Activated CD4-positive, alpha-beta T cell treated with anti-CD3 and anti-CD28 coated beads for 36 hours (primary cell): ENCODE measurements around the gene C1orf53. TPM values are rescaled to one million over a fixed set of nuclear protein-coding genes. Genes with fewer than 3 reads are reported as not detected.

Experiments
- ATAC-seq: fragments of 200-7000 bp; cut with Tn5 transposase; one replicate; pipeline ENCODE4 v1.10.0; 2021; ENCODE audit warnings: mild to moderate bottlenecking, moderate library complexity
- CTCF ChIA-PET: fragments of 350-600 bp; sonication (Branson Sonifier 250); formaldehyde crosslinking; loops from one replicate; lab custom pipeline; 2021; ENCODE audit warnings: antibody characterized with exemption; lab: Charles Lee
- POLR2A ChIA-PET: fragments of 350-600 bp; sonication (Branson Sonifier 250); formaldehyde crosslinking; loops from one replicate; lab custom pipeline; 2021; ENCODE audit warnings: antibody characterized with exemption, inconsistent platforms; lab: Charles Lee
- DNase-seq: peaks from one replicate; pipeline ENCODE4 v3.0.0-alpha.2; 2020
- H3K27ac Mint-ChIP-seq: one replicate; pipeline ENCODE4 v1.8.0; 2021; ENCODE audit warnings: mixed read lengths
- H3K27me3 Mint-ChIP-seq: one replicate; pipeline ENCODE4 v1.8.0; 2021; ENCODE audit warnings: mixed read lengths
- H3K36me3 Mint-ChIP-seq: one replicate; pipeline ENCODE4 v1.8.0; 2021; ENCODE audit warnings: low read depth, mixed read lengths
- H3K4me1 Mint-ChIP-seq: one replicate; pipeline ENCODE4 v1.8.0; 2021; ENCODE audit warnings: mixed read lengths
- H3K4me3 Mint-ChIP-seq: one replicate; pipeline ENCODE4 v1.8.0; 2021; ENCODE audit warnings: mild to moderate bottlenecking, moderate library complexity, mixed read lengths
- H3K9me3 Mint-ChIP-seq: one replicate; pipeline ENCODE4 v1.8.0; 2021; ENCODE audit warnings: low read depth, mixed read lengths
- intact Hi-C, 2 experiments: fragments of 100-400 bp; cut with DNase I in 1 of 2; cut with micrococcal nuclease in 1 of 2; formaldehyde crosslinking; loops; one replicate each; pipeline versions ENCODE4 v1.14.2 to v1.15.1; 2022 to 2024; cut with DNase I, micrococcal nuclease
- total RNA-seq, 2 experiments: library from RNA; stranded (reverse); gene quantifications; one replicate each; pipeline ENCODE4 v1.2.3, GENCODE V29; 2021

Gene C1orf53
- total RNA-seq, 2 experiments from 2014 or later = 0.66 TPM; not detected in 1

- no peak for DNase-seq
- Mint-ChIP-seq H3K36me3 (no peaks in the 10 kb centered on the region), H3K27me3 (peaks cover 94% of the 10 kb centered on the region), H3K4me3 (no peak overlapping the region), H3K27ac (no peak overlapping the region), H3K4me1 (peaks cover 73% of the 10 kb centered on the region), H3K9me3 (no peaks in the 10 kb centered on the region)
- no peak for ATAC-seq
- intact Hi-C loops = loop anchor here in 1 of 2 experiments (10.0 kb wide), 1 partner anchor 770 kb away; no protein-coding TSS in a partner anchor
- ChIA-PET CTCF (interaction anchor here (0.6 to 2.6 kb wide), 10 partner anchors 8 to 1231 kb away, joined by 3 to 16 read pairs (median 4); no protein-coding TSS in a partner anchor), POLR2A (interaction anchor here (1.0 kb wide), 1 partner anchor 12 kb away, joined by 4 read pairs; the partner anchor contains the start of gene C1orf53)
Observed at GRCh38 chr1:197914510-197914909, 12.1 kb downstream of the C1orf53 start.

- Mint-ChIP-seq H3K4me1 (peaks cover 73% of the 10 kb centered on the region), H3K36me3 (no peaks in the 10 kb centered on the region), H3K27me3 (peaks cover 94% of the 10 kb centered on the region), H3K4me3 (peak overlapping the region; percentile 67), H3K27ac (no peak overlapping the region), H3K9me3 (no peaks in the 10 kb centered on the region)
- intact Hi-C loops = loop anchor here (5.0 to 10.0 kb wide), 3 partner anchors 242 to 769 kb away; partner anchors contain the start of gene NEK7 (in 1 of the 2)
- ChIA-PET POLR2A (no interaction called here), CTCF (interaction anchor here (0.8 to 2.6 kb wide), 10 partner anchors 9 to 396 kb away, joined by 3 to 16 read pairs (median 5); no protein-coding TSS in a partner anchor)
- DNase-seq = peak; percentile 3
- no peak for ATAC-seq
Observed at GRCh38 chr1:197915260-197915861, 12.9 kb downstream of the C1orf53 start.

- DNase-seq = peak; percentile 29
- intact Hi-C loops = loop anchor here (2.0 to 10.0 kb wide), 4 partner anchors 13 to 769 kb away; partner anchors contain the start of genes C1orf53 (in 1 of the 2) and NEK7 (in 1 of the 2)
Observed at GRCh38 chr1:197915862-197916499, 13.6 kb downstream of the C1orf53 start.

GRCh38 chr1:197916500-197916983 lies 14.1 kb downstream of the C1orf53 start:
- POLR2A ChIA-PET = interaction anchor here (0.9 kb wide), 1 partner anchor 14 kb away, joined by 3 read pairs; no protein-coding TSS in a partner anchor
- Mint-ChIP-seq H3K36me3 (no peaks in the 10 kb centered on the region), H3K9me3 (no peaks in the 10 kb centered on the region), H3K4me3 (peak overlapping the region; percentile 67), H3K27me3 (peaks cover 96% of the 10 kb centered on the region), H3K4me1 (peaks cover 73% of the 10 kb centered on the region), H3K27ac (no peak overlapping the region)
- intact Hi-C loops = loop anchor here (2.0 to 10.0 kb wide), 4 partner anchors 14 to 768 kb away; partner anchors contain the start of genes C1orf53 (in 1 of the 2) and NEK7 (in 1 of the 2)
- ATAC-seq = no peak
- DNase-seq = no peak
- CTCF ChIA-PET = interaction anchor here (0.6 to 2.6 kb wide), 8 partner anchors 7 to 500 kb away, joined by 3 to 16 read pairs (median 6); no protein-coding TSS in a partner anchor

More at GRCh38 chr1:197915862-197916499, 13.6 kb downstream of the C1orf53 start:
- H3K27ac Mint-ChIP-seq = no peak overlapping the region
- H3K27me3 Mint-ChIP-seq = peaks cover 96% of the 10 kb centered on the region
- ChIA-PET POLR2A (interaction anchor here (0.9 kb wide), 1 partner anchor 13 kb away, joined by 3 read pairs; no protein-coding TSS in a partner anchor), CTCF (interaction anchor here (0.6 to 2.6 kb wide), 11 partner anchors 8 to 501 kb away, joined by 3 to 16 read pairs (median 4); no protein-coding TSS in a partner anchor)
- no peaks in the 10 kb centered on the region for H3K9me3 Mint-ChIP-seq
- H3K36me3 Mint-ChIP-seq = no peaks in the 10 kb centered on the region
- ATAC-seq = no peak
- peaks cover 72% of the 10 kb centered on the region for H3K4me1 Mint-ChIP-seq
- peak overlapping the region; percentile 67 for H3K4me3 Mint-ChIP-seq

GRCh38 chr1:197917805-197918651 lies 15.6 kb downstream of the C1orf53 start:
- Mint-ChIP-seq H3K4me1 (peaks cover 59% of the 10 kb centered on the region), H3K4me3 (peak overlapping the region; percentile 67)
- intact Hi-C loops = loop anchor here (1.0 to 10.0 kb wide), 6 partner anchors 8 to 767 kb away; partner anchors contain the start of genes C1orf53 (in 1 of the 2) and NEK7 (in 1 of the 2)

GRCh38 chr1:197918807-197919345 lies 16.4 kb downstream of the C1orf53 start:
- no peaks in the 10 kb centered on the region for H3K9me3 Mint-ChIP-seq
- intact Hi-C loops = loop anchor here (1.0 to 10.0 kb wide), 5 partner anchors 9 to 766 kb away; partner anchors contain the start of gene NEK7 (in 1 of the 2)
- peaks cover 90% of the 10 kb centered on the region for H3K27me3 Mint-ChIP-seq
- H3K4me1 Mint-ChIP-seq = peaks cover 55% of the 10 kb centered on the region
- ChIA-PET POLR2A (interaction anchor here (0.7 kb wide), 1 partner anchor 702 kb away, joined by 10 read pairs; no protein-coding TSS in a partner anchor), CTCF (interaction anchor here (1.5 to 2.7 kb wide), 5 partner anchors 8 to 397 kb away, joined by 3 to 11 read pairs (median 5); partner anchors contain the start of gene C1orf53)
- peak overlapping the region; percentile 67 for H3K4me3 Mint-ChIP-seq
- no peak for ATAC-seq
- H3K27ac Mint-ChIP-seq = no peak overlapping the region
- H3K36me3 Mint-ChIP-seq = no peaks in the 10 kb centered on the region
- no peak for DNase-seq

More at GRCh38 chr1:197917805-197918651, 15.6 kb downstream of the C1orf53 start:
- ATAC-seq (no peak), DNase-seq (peak; percentile 46)
- CTCF ChIA-PET = interaction anchor here (0.5 to 2.7 kb wide), 10 partner anchors 8 to 396 kb away, joined by 3 to 11 read pairs (median 4); partner anchors contain the start of gene C1orf53
- no peak overlapping the region for H3K27ac Mint-ChIP-seq
- POLR2A ChIA-PET = interaction anchor here (1.0 kb wide), 1 partner anchor 15 kb away, joined by 3 read pairs; the partner anchor contains the start of gene C1orf53
- H3K27me3 Mint-ChIP-seq = peaks cover 95% of the 10 kb centered on the region
- H3K9me3 Mint-ChIP-seq = no peaks in the 10 kb centered on the region
- H3K36me3 Mint-ChIP-seq = no peaks in the 10 kb centered on the region

GRCh38 chr1:197919346-197920066 lies 17.1 kb downstream of the C1orf53 start:
- peaks cover 83% of the 10 kb centered on the region for H3K27me3 Mint-ChIP-seq
- H3K9me3 Mint-ChIP-seq = no peaks in the 10 kb centered on the region
- DNase-seq (peak; percentile 28), ATAC-seq (peak; percentile 17)
- H3K4me1 Mint-ChIP-seq = peaks cover 55% of the 10 kb centered on the region
- ChIA-PET CTCF (interaction anchor here (1.6 to 2.7 kb wide), 3 partner anchors 10 to 17 kb away, joined by 4 to 11 read pairs (median 5); partner anchors contain the start of gene C1orf53), POLR2A (interaction anchor here (0.7 kb wide), 1 partner anchor 701 kb away, joined by 10 read pairs; no protein-coding TSS in a partner anchor)
- intact Hi-C loops = loop anchor here (5.0 to 10.0 kb wide), 5 partner anchors 238 to 765 kb away; partner anchors contain the start of gene NEK7 (in 1 of the 2)
- H3K36me3 Mint-ChIP-seq = no peaks in the 10 kb centered on the region
- peak overlapping the region; percentile 67 for H3K4me3 Mint-ChIP-seq
- H3K27ac Mint-ChIP-seq = no peak overlapping the region

- POLR2A ChIA-PET = no interaction called here
- intact Hi-C loops = loop anchor here (5.0 to 10.0 kb wide), 2 partner anchors 435 to 518 kb away; no protein-coding TSS in a partner anchor
- CTCF ChIA-PET = interaction anchor here (1.6 kb wide), 2 partner anchors 10 to 18 kb away, joined by 4 to 5 read pairs; partner anchors contain the start of gene C1orf53
- no peaks in the 10 kb centered on the region for H3K36me3 Mint-ChIP-seq
- no peaks in the 10 kb centered on the region for H3K9me3 Mint-ChIP-seq
- no peak for DNase-seq
- H3K4me1 Mint-ChIP-seq = peaks cover 55% of the 10 kb centered on the region
- H3K27me3 Mint-ChIP-seq = peaks cover 81% of the 10 kb centered on the region
- H3K4me3 Mint-ChIP-seq = peak overlapping the region; percentile 67
- no peak for ATAC-seq
- no peak overlapping the region for H3K27ac Mint-ChIP-seq
Observed at GRCh38 chr1:197920067-197920396, 17.6 kb downstream of the C1orf53 start.

GRCh38 chr1:197920414-197921117 lies 18.1 kb downstream of the C1orf53 start:
- DNase-seq (peak; percentile 39), ATAC-seq (peak; percentile 28)
- Mint-ChIP-seq H3K4me1 (peaks cover 53% of the 10 kb centered on the region), H3K36me3 (no peaks in the 10 kb centered on the region), H3K4me3 (peak overlapping the region; percentile 67), H3K27me3 (peaks cover 78% of the 10 kb centered on the region), H3K27ac (no peak overlapping the region), H3K9me3 (no peaks in the 10 kb centered on the region)
- POLR2A ChIA-PET = no interaction called here
- intact Hi-C loops = loop anchor here (5.0 to 10.0 kb wide), 2 partner anchors 434 to 518 kb away; no protein-coding TSS in a partner anchor
- CTCF ChIA-PET = interaction anchor here (1.4 to 1.8 kb wide), 3 partner anchors 10 to 18 kb away, joined by 3 to 5 read pairs (median 4); partner anchors contain the start of gene C1orf53
